IMR-90 (cell line): ENCODE results near the gene TGM4. TPM values are rescaled to one million over a fixed set of nuclear protein-coding genes. Genes with fewer than 3 reads are reported as not detected.

Experiments used
- ATAC-seq: fragments of 200-7000 bp; cut with Tn5 transposase; 2 replicates; pipeline ENCODE4 v1.9.1; 2020; ENCODE audit warnings: low read depth, mild to moderate bottlenecking, moderate library complexity
- BruUV-seq: library from RNA; stranded (reverse); fragments of 400-500 nt; replicated peaks from 2 replicates; lab custom pipeline; 2021; lab: Mats Ljungman, UMichigan
- CTCF ChIA-PET: fragments of 300-600 bp; formaldehyde crosslinking; extraction: SDS; loops from one replicate; lab custom pipeline; 2021; ENCODE audit warnings: antibody characterized with exemption; lab: Yijun Ruan, JAX
- POLR2A ChIA-PET: fragments of 300-600 bp; sonication (Branson Sonifier 250); formaldehyde crosslinking; loops from one replicate; lab custom pipeline; 2022; ENCODE audit warnings: antibody characterized with exemption; ENCODE audit not compliant: unreplicated experiment; lab: Charles Lee
- DNase-seq: peaks from one replicate; pipeline ENCODE4 v3.0.0; 2013
- H2AFZ ChIP-seq: replicated peaks from 2 replicates; pipeline ENCODE3; 2013; ENCODE audit warnings: low read length, mild to moderate bottlenecking; ENCODE audit not compliant: poor library complexity
- H2AK5ac ChIP-seq: 2 replicates; pipeline ENCODE4 v1.6.1; 2013; ENCODE audit warnings: low read depth, low read length, inconsistent platforms
- H2AK9ac ChIP-seq: replicated peaks from 2 replicates; pipeline ENCODE3; 2013; ENCODE audit warnings: mild to moderate bottlenecking, low read depth, low read length, moderate library complexity; ENCODE audit not compliant: poor library complexity
- H2BK120ac ChIP-seq: 2 replicates; pipeline ENCODE4 v1.6.1; 2013; ENCODE audit warnings: low read depth, low read length, inconsistent platforms
- H2BK15ac ChIP-seq: 3 replicates; pipeline ENCODE4 v1.6.1; 2013; ENCODE audit warnings: low read depth, low read length, inconsistent platforms
- H2BK20ac ChIP-seq: 2 replicates; pipeline ENCODE4 v1.6.1; 2013; ENCODE audit warnings: low read depth, mild to moderate bottlenecking, inconsistent platforms, low read length, moderate library complexity
- H2BK5ac ChIP-seq: 2 replicates; pipeline ENCODE4 v1.6.1; 2013; ENCODE audit warnings: mild to moderate bottlenecking, low read depth, low read length, inconsistent platforms; ENCODE audit not compliant: poor library complexity, severe bottlenecking
- H3K14ac ChIP-seq: replicated peaks from 2 replicates; pipeline ENCODE4 v1.6.1; 2013; ENCODE audit warnings: low read depth, low read length, inconsistent platforms
- H3K18ac ChIP-seq: 2 replicates; pipeline ENCODE4 v1.6.1; 2013; ENCODE audit warnings: low read depth, low read length, control low read depth
- H3K23ac ChIP-seq: 2 replicates; pipeline ENCODE4 v1.6.1; 2013; ENCODE audit warnings: low read depth, low read length, inconsistent platforms
- H3K27ac ChIP-seq: 2 replicates; pipeline ENCODE4 v1.5.1; 2013; ENCODE audit warnings: mild to moderate bottlenecking, control low read depth, low read length; ENCODE audit not compliant: insufficient read depth
- H3K27me3 ChIP-seq: 2 replicates; pipeline ENCODE4 v1.6.1; 2013; ENCODE audit warnings: low read length; ENCODE audit not compliant: control insufficient read depth, insufficient read depth
- H3K36me3 ChIP-seq: 2 replicates; pipeline ENCODE4 v1.6.1; 2013; ENCODE audit warnings: low read length, mixed read lengths; ENCODE audit not compliant: control insufficient read depth, insufficient read depth
- H3K4ac ChIP-seq: 2 replicates; pipeline ENCODE4 v1.6.1; 2013; ENCODE audit warnings: low read depth, low read length, inconsistent platforms
- H3K4me1 ChIP-seq: 2 replicates; pipeline ENCODE4 v1.6.1; 2013; ENCODE audit warnings: low read length, mixed read lengths; ENCODE audit not compliant: control insufficient read depth, insufficient read depth
- H3K4me2 ChIP-seq: 2 replicates; pipeline ENCODE4 v1.6.1; 2013; ENCODE audit warnings: low read depth, mild to moderate bottlenecking, control low read depth, low read length, moderate library complexity
- H3K4me3 ChIP-seq: 2 replicates; pipeline ENCODE4 v1.5.1; 2013; ENCODE audit warnings: low read depth, mild to moderate bottlenecking, control low read depth, low read length, moderate library complexity; ENCODE audit not compliant: insufficient read depth
- H3K56ac ChIP-seq: 2 replicates; pipeline ENCODE4 v1.6.1; 2013; ENCODE audit warnings: low read length, inconsistent platforms; ENCODE audit not compliant: insufficient read depth; ENCODE audit errors: extremely low read depth
- H3K79me1 ChIP-seq, 2 experiments: 2 replicates each; pipeline ENCODE4 v1.6.1; 2013; ENCODE audit warnings: low read length in 2 of 2, inconsistent platforms in 1 of 2, low read depth in 1 of 2
- H3K9ac ChIP-seq: 2 replicates; pipeline ENCODE4 v1.6.1; 2013; ENCODE audit warnings: low read depth, low read length, control low read depth
- H3K9me1 ChIP-seq: 2 replicates; pipeline ENCODE4 v1.6.1; 2013; ENCODE audit warnings: low read length, inconsistent platforms; ENCODE audit not compliant: insufficient read depth
- H3K9me3 ChIP-seq: 2 replicates; pipeline ENCODE4 v1.6.1; 2013; ENCODE audit warnings: low read length; ENCODE audit not compliant: control insufficient read depth, insufficient read depth
- H4K20me1 ChIP-seq: 2 replicates; pipeline ENCODE4 v1.6.1; 2013; ENCODE audit warnings: low read length, inconsistent platforms; ENCODE audit not compliant: insufficient read depth
- H4K5ac ChIP-seq: 2 replicates; pipeline ENCODE4 v1.6.1; 2013; ENCODE audit warnings: mild to moderate bottlenecking, low read depth, low read length, control low read depth
- H4K8ac ChIP-seq, 2 experiments: 2 replicates each; pipeline ENCODE4 v1.6.1; 2013; ENCODE audit warnings: low read depth in 2 of 2, low read length in 2 of 2, control low read depth in 1 of 2, inconsistent platforms in 1 of 2
- H4K91ac ChIP-seq: 2 replicates; pipeline ENCODE4 v1.6.1; 2013; ENCODE audit warnings: low read depth, low read length, inconsistent platforms; ENCODE audit not compliant: insufficient read depth
- BHLHE40 ChIP-seq: fragments of 150-350 bp; IDR thresholded peaks from 2 replicates; pipeline ENCODE4 v1.6.1; 2016; ENCODE audit warnings: mild to moderate bottlenecking, low read depth, low read length
- CEBPB ChIP-seq: IDR thresholded peaks from 2 replicates; pipeline ENCODE4 v1.6.1; 2012; ENCODE audit warnings: low read depth, low read length, improper control_type of control experiment
- CTCF ChIP-seq: conservative IDR thresholded peaks from 2 replicates; pipeline ENCODE4 v1.5.1; 2012; ENCODE audit warnings: mild to moderate bottlenecking, low read depth, low read length, improper control_type of control experiment
- ELK1 ChIP-seq: fragments of 150-350 bp; IDR thresholded peaks from 2 replicates; pipeline ENCODE4 v1.6.1; 2016; ENCODE audit warnings: low read depth, mild to moderate bottlenecking, low read length, moderate library complexity, borderline replicate concordance
- FOS ChIP-seq: fragments of 150-350 bp; IDR thresholded peaks from 2 replicates; pipeline ENCODE4 v1.6.1; 2016; ENCODE audit warnings: low read depth, low read length
- MAFK ChIP-seq: IDR thresholded peaks from 2 replicates; pipeline ENCODE4 v1.6.1; 2012; ENCODE audit warnings: low read depth, low read length, improper control_type of control experiment
- MAZ ChIP-seq: IDR thresholded peaks from 2 replicates; pipeline ENCODE4 v1.6.1; 2012; ENCODE audit warnings: low read depth, mild to moderate bottlenecking, low read length, improper control_type of control experiment, moderate library complexity, borderline replicate concordance
- NFE2L2 ChIP-seq: fragments of 150-350 bp; IDR thresholded peaks from 2 replicates; pipeline ENCODE4 v1.6.1; 2016; ENCODE audit warnings: low read depth, mild to moderate bottlenecking, low read length
- POLR2A ChIP-seq: IDR thresholded peaks from 2 replicates; pipeline ENCODE4 v1.6.1; 2012; ENCODE audit warnings: mild to moderate bottlenecking, low read depth, low read length
- RAD21 ChIP-seq: IDR thresholded peaks from 2 replicates; pipeline ENCODE4 v1.6.1; 2012; ENCODE audit warnings: low read length, improper control_type of control experiment
- RFX5 ChIP-seq: IDR thresholded peaks from 2 replicates; pipeline ENCODE4 v1.8.0; 2012; ENCODE audit warnings: low read depth, mild to moderate bottlenecking, low read length, moderate library complexity
- SMC3 ChIP-seq: fragments of 150-350 bp; IDR thresholded peaks from 2 replicates; pipeline ENCODE4 v1.6.1; 2016; ENCODE audit warnings: low read depth, mild to moderate bottlenecking, antibody characterized with exemption, low read length, moderate library complexity
- WGBS, 2 experiments: methylation state at CpG; one replicate each; pipeline versions ENCODE4 v1.1.5 to v1.1.7; 2013; ENCODE audit warnings: missing lambda C conversion rate in 2 of 2; ENCODE audit not compliant: insufficient read length in 1 of 2; ENCODE audit errors: extremely low coverage in 2 of 2; 5-methylcytosine and 5-hydroxymethylcytosine counted together
- dilution Hi-C: fragments of 300-500 bp; cut with HindIII; formaldehyde crosslinking; loops from one replicate; pipeline ENCODE4 v1.14.3; 2018; ENCODE audit warnings: low sequenced_read_pairs; ENCODE audit not compliant: unreplicated experiment
- in situ Hi-C: fragments of 300-500 bp; cut with MboI; formaldehyde crosslinking; loops from 3 replicates; pipeline ENCODE4 v1.14.3; 2019; ENCODE audit warnings: low sequenced_read_pairs, inconsistent platforms, mixed read lengths
- intact Hi-C: fragments of 100-400 bp; cut with micrococcal nuclease; formaldehyde crosslinking; loops from 2 replicates; pipeline ENCODE4 v1.10.0; 2022
- polyA plus RNA-seq, 3 experiments: library from polyadenylated mRNA; depleted of rRNA; stranded (reverse); fragments of >200 nt; gene quantifications; 2 replicates each; pipeline ENCODE4 v1.2.3, GENCODE V29; 2012; ENCODE audit warnings: low replicate concordance in 1 of 3
- total RNA-seq: library from RNA; depleted of rRNA; stranded (reverse); fragments of >200 nt; gene quantifications from 2 replicates; pipeline ENCODE4 v1.2.3, GENCODE V29; 2012
- TF ChIP-seq, protein P1 (sequence below): fragments of 150-350 bp; IDR thresholded peaks from 2 replicates; pipeline ENCODE4 v1.6.1; 2017; ENCODE audit warnings: mild to moderate bottlenecking, antibody characterized with exemption, low read length, low read depth

The TGM4 gene
- total and polyA plus RNA-seq, 2 of the 4 experiments (the other 2 are of a cell fraction), result under 0.01 to 0.10 TPM

DNA sequence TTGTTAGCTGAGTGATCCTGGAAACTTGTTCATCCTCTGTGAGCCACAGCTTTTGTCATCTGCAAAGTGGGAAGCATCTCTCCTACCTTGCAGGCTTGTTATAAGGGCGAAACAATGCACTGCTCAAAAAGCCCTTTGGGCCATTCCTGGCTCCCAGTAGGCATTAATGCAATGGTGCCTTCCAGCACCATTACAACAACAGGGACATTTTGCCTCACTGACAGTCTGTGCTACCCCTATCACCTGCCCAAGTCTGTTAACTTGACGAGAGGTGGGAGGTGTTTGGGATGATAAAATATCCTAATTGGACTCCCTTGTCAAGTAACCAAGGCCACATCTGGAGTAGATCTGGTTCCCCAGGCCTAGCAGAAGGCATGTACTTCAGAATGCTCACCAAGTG, 57.4 kb downstream of the TGM4 start:
- intact Hi-C loops (no loop called here), in situ Hi-C loops (no loop called here), dilution Hi-C loops (no loop called here)
- no peak overlapping the region for H2BK20ac ChIP-seq
- H2BK120ac ChIP-seq, result no peak overlapping the region
- H2AFZ ChIP-seq, result no peak overlapping the region
- DNase-seq (no peak), ATAC-seq (no peak)
- peaks cover 53% of the 10 kb centered on the region for H3K36me3 ChIP-seq
- H3K23ac ChIP-seq, result no peak overlapping the region
- H3K9ac ChIP-seq, result no peak overlapping the region
- peaks cover 16% of the 10 kb centered on the region; the same call in 1 of the 2 replicates for H3K9me1 ChIP-seq
- no peaks in the 10 kb centered on the region; the same call in 1 of the 2 replicates for H4K20me1 ChIP-seq
- H3K4me1 ChIP-seq, result no peaks in the 10 kb centered on the region
- no peak overlapping the region for H2AK9ac ChIP-seq
- H2BK5ac ChIP-seq, result no peak overlapping the region
- WGBS, 2 experiments, result no CpG with 5 or more reads among the region's 2 CpGs
- H3K4me3 ChIP-seq, result no peak overlapping the region
- H3K79me1 ChIP-seq, result peaks cover 5 to 12% of the 10 kb centered on the region in 2 experiments; a peak in 3 of 4 replicates
- CTCF ChIA-PET, result no interaction called here
- POLR2A ChIA-PET, result no interaction called here
- H2BK15ac ChIP-seq, result no peak overlapping the region
- no peak overlapping the region for H3K4ac ChIP-seq
- no peak overlapping the region for H4K91ac ChIP-seq
- no peak overlapping the region for H3K14ac ChIP-seq
- H3K18ac ChIP-seq, result no peak overlapping the region
- H2AK5ac ChIP-seq, result no peak overlapping the region
- no peak overlapping the region for H3K27ac ChIP-seq
- no peaks in the 10 kb centered on the region for H3K9me3 ChIP-seq
- no peak overlapping the region for H4K8ac ChIP-seq
- H3K4me2 ChIP-seq, result no peak overlapping the region
- no TSS peak for BruUV-seq
- TF ChIP-seq BHLHE40 (no peak), SMC3 (no peak), RFX5 (no peak), POLR2A (no peak), MAFK (no peak), CEBPB (no peak), RAD21 (no peak), ELK1 (no peak), MAZ (no peak), CTCF (no peak), FOS (no peak), NFE2L2 (no peak)
- TF ChIP-seq, protein P1, sequence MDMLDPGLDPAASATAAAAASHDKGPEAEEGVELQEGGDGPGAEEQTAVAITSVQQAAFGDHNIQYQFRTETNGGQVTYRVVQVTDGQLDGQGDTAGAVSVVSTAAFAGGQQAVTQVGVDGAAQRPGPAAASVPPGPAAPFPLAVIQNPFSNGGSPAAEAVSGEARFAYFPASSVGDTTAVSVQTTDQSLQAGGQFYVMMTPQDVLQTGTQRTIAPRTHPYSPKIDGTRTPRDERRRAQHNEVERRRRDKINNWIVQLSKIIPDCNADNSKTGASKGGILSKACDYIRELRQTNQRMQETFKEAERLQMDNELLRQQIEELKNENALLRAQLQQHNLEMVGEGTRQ, result no peak
- H3K27me3 ChIP-seq, result no peaks in the 10 kb centered on the region
- no peak overlapping the region for H4K5ac ChIP-seq
- no peak overlapping the region for H3K56ac ChIP-seq
